DOHH2 (cell line): ENCODE results near the gene PPP2R2D.

ENCODE experiments used
- CTCF ChIP-seq: fragments of 200-600 bp; sonication (generic); IDR thresholded peaks from one replicate; pipeline ENCODE4 v1.5.1; 2014; ENCODE audit warnings: antibody characterized with exemption, mild to moderate bottlenecking, low read depth, low read length; ENCODE audit not compliant: poor library complexity, severe bottlenecking
- EZH2phosphoT487 ChIP-seq: fragments of 200-600 bp; sonication (generic); IDR thresholded peaks from 2 replicates; pipeline ENCODE4 v1.6.1; 2017; ENCODE audit warnings: borderline replicate concordance, mild to moderate bottlenecking, antibody characterized with exemption, low read length, moderate library complexity, mixed read lengths

DNA sequence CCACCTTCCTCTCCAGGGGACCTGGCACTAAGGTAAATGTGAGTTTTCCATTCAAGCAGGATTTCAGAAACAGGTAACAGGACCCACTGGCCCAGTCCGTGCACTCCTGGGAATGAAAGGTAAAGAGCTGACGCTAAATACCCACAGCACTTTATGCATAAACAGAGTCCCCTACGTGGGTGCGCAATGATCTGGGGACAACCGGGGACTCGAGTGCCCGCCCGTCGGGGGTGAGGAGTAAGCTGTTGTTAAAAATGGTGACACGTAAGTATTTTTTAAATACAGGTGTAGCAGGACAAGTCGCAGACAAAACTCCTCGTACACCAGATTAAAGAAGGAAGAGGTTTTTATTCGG is 47.2 kb upstream of the PPP2R2D start:
- no peak for TF ChIP-seq CTCF
- TF ChIP-seq EZH2phosphoT487: no peak
